ENCODE results near the gene RYR3.

RYR3 gene

GRCh38 chr15:33730815-33731214, 420.0 kb downstream of the RYR3 start (continued):
- TF ChIP-seq ZNF585B (tag by site-specific recombination; IDR thresholded peaks at IDR 0.05) (no peak), ZNF335 (tag by site-specific recombination; conservative IDR thresholded peaks at IDR 0.05) (no peak), ZNF558 (tag by site-specific recombination; IDR thresholded peaks at IDR 0.05) (no peak), ZNF404 (tag by site-specific recombination; IDR thresholded peaks at IDR 0.05) (no peak), ZNF248 (tag by site-specific recombination; IDR thresholded peaks at IDR 0.05) (no peak), ZNF423 (tag by site-specific recombination; IDR thresholded peaks at IDR 0.05) (no peak), ZFP3 (tag by site-specific recombination; IDR thresholded peaks at IDR 0.05; ENCODE audit: low read depth) (no peak), ZNF521 (tag by site-specific recombination; IDR thresholded peaks at IDR 0.05) (no peak), ZNF658 (tag by site-specific recombination; IDR thresholded peaks at IDR 0.05) (no peak)

- Histone ChIP-seq H3K9me3 (ENCODE audit: control insufficient read depth, insufficient read depth, low read depth, low read length) (no peaks in the 10 kb centered on the region), H3K4me3 (ENCODE audit: low read depth, low read length) (no peak overlapping the region), H3K36me3 (ENCODE audit: control insufficient read depth in 2 of 2, insufficient read depth in 1 of 2, low read length in 2 of 2) (no peaks in the 10 kb centered on the region), H3K27ac (ENCODE audit: extremely low read depth, low read depth, low read length) (no peak overlapping the region), H3K4me1 (ENCODE audit: control insufficient read depth, insufficient read depth, low read length) (no peaks in the 10 kb centered on the region)
- ChIA-PET CTCF (interaction anchor here (0.7 to 2.0 kb wide), 9 partner anchors 21 to 556 kb away, joined by 3 to 7 read pairs (median 5); partner anchors contain the start of gene CHRM5), POLR2A (no interaction called here)
- TF ChIP-seq ZBTB7A (tag by site-specific recombination; IDR thresholded peaks at IDR 0.05; ENCODE audit: low read depth) (no peak), ZNF426 (tag by site-specific recombination; IDR thresholded peaks at IDR 0.05) (no peak), HIC1 (tag by site-specific recombination; IDR thresholded peaks at IDR 0.05) (no peak), CTCF (tag by site-specific recombination; IDR thresholded peaks at IDR 0.05) (no peak), ZNF596 (tag by site-specific recombination; IDR thresholded peaks at IDR 0.05) (no peak), ZNF837 (tag by site-specific recombination; IDR thresholded peaks at IDR 0.05) (no peak), YY1 (tag by site-specific recombination; IDR thresholded peaks at IDR 0.05) (no peak)
Measured at GRCh38 chr15:33735143-33735542, 424.4 kb downstream of the RYR3 start.

- no peak overlapping the region for H3K4me3 ChIP-seq (ENCODE audit: low read depth, low read length)
- no peak overlapping the region for H3K27ac ChIP-seq (ENCODE audit: extremely low read depth, low read depth, low read length)
- ChIA-PET POLR2A (no interaction called here), CTCF (interaction anchor here (0.6 to 2.9 kb wide), 16 partner anchors 14 to 556 kb away, joined by 3 to 13 read pairs (median 4); partner anchors contain the start of gene CHRM5)
- H3K36me3 ChIP-seq (ENCODE audit: control insufficient read depth in 2 of 2, insufficient read depth in 1 of 2, low read length in 2 of 2) = no peaks in the 10 kb centered on the region
- no peaks in the 10 kb centered on the region for H3K4me1 ChIP-seq (ENCODE audit: control insufficient read depth, insufficient read depth, low read length)
- H3K9me3 ChIP-seq (ENCODE audit: control insufficient read depth, insufficient read depth, low read depth, low read length) = no peaks in the 10 kb centered on the region
- TF ChIP-seq CTCF (tag by site-specific recombination; IDR thresholded peaks at IDR 0.05) (0 out of 2 replicates have a peak, but pooled peaks have one; percentile 23), ZNF843 (tag by site-specific recombination; IDR thresholded peaks at IDR 0.05) (no peak), OSR2 (tag by site-specific recombination; IDR thresholded peaks at IDR 0.05) (no peak), ZNF654 (tag by site-specific recombination; IDR thresholded peaks at IDR 0.05; ENCODE audit: low read depth) (peak; percentile 69), ZBTB49 (tag by site-specific recombination; IDR thresholded peaks at IDR 0.05; ENCODE audit: low read depth) (no peak), ZBTB10 (tag by site-specific recombination; IDR thresholded peaks at IDR 0.05) (no peak)
Measured at GRCh38 chr15:33735637-33736247, 425.0 kb downstream of the RYR3 start.

All from HEK293 (cell line).